Panc1 (cell line): ENCODE measurements around the gene PEX16.

Experiments used
- CTCF ChIP-seq: fragments of 450-650 bp; IDR thresholded peaks from 2 replicates; pipeline ENCODE4 v1.5.1; 2017; ENCODE audit warnings: mild to moderate bottlenecking
- REST ChIP-seq, 2 experiments: IDR thresholded peaks; 2 replicates each; pipeline ENCODE4 v1.6.1; 2011 to 2012; ENCODE audit warnings: low read depth in 2 of 2, control low read depth in 1 of 2, low read length in 1 of 2, mild to moderate bottlenecking in 1 of 2, moderate library complexity in 1 of 2; ENCODE audit not compliant: insufficient read depth in 1 of 2

GRCh38 chr11:45924036-45924915, 6.6 kb upstream of the PEX16 start:
- no peak for TF ChIP-seq CTCF
- TF ChIP-seq REST (IDR thresholded peaks at IDR 0.05; ENCODE audit: insufficient read depth in 1 of 2, low read depth in 2 of 2, low read length in 1 of 2), result no peak
